SKM-1 treated with dmso at 0.1 percent for 144 hours (cell line): ENCODE data around the gene THSD4.

Experiments
- DNase-seq: peaks from one replicate; lab custom pipeline; 2025; ENCODE audit not compliant: unreplicated experiment; lab: John Stamatoyannopoulos, UW

The THSD4 gene

GRCh38 chr15:71756599-71757352 is 641.5 kb downstream of the THSD4 start:
- no peak for DNase-seq

- DNase-seq = no peak
Measured at GRCh38 chr15:71757741-71758530, 642.7 kb downstream of the THSD4 start.

- DNase-seq = no peak
Measured at GRCh38 chr15:71758711-71759110, 643.4 kb downstream of the THSD4 start.

- no peak for DNase-seq
Measured at GRCh38 chr15:71760852-71761251, 645.6 kb downstream of the THSD4 start.

GRCh38 chr15:71761649-71762048 is 646.4 kb downstream of the THSD4 start:
- DNase-seq = no peak

GRCh38 chr15:71768184-71768583 is 652.9 kb downstream of the THSD4 start:
- no peak for DNase-seq

GRCh38 chr15:71773206-71773859 is 658.1 kb downstream of the THSD4 start:
- no peak for DNase-seq

GRCh38 chr15:71775856-71776255 is 660.6 kb downstream of the THSD4 start:
- DNase-seq = no peak

GRCh38 chr15:71776304-71776703 is 661.0 kb downstream of the THSD4 start:
- DNase-seq = no peak

GRCh38 chr15:71777216-71777943 is 662.1 kb downstream of the THSD4 start:
- DNase-seq = no peak

- DNase-seq = no peak
Measured at GRCh38 chr15:71779073-71779797, 664.0 kb downstream of the THSD4 start.

GRCh38 chr15:71780115-71780976 is 665.1 kb downstream of the THSD4 start:
- DNase-seq = peak; percentile 51

GRCh38 chr15:71781179-71781964 is 666.1 kb downstream of the THSD4 start:
- no peak for DNase-seq

GRCh38 chr15:71781965-71782265 is 666.6 kb downstream of the THSD4 start:
- no peak for DNase-seq

GRCh38 chr15:71782422-71783165 is 667.3 kb downstream of the THSD4 start:
- DNase-seq = no peak

GRCh38 chr15:71784719-71785118 is 669.4 kb downstream of the THSD4 start:
- no peak for DNase-seq

GRCh38 chr15:71785996-71786395 is 670.7 kb downstream of the THSD4 start:
- DNase-seq = no peak

- DNase-seq = no peak
Measured at GRCh38 chr15:71786673-71787072, 671.4 kb downstream of the THSD4 start.
